Subcutaneous adipose tissue (tissue), 4 donors: ENCODE data around the gene PER2. TPM values are rescaled to one million over a fixed set of nuclear protein-coding genes. Genes with fewer than 3 reads are reported as not detected.

Experiments
- total RNA-seq, 4 donors: library from RNA; depleted of rRNA; stranded (reverse); fragments of >200 nt; gene quantifications; one replicate each; pipeline ENCODE4 v1.1.0, GENCODE V29; 2016
- TF ChIP-seq, protein P1 (sequence below): fragments of 450-650 bp; IDR thresholded peaks from one replicate; pipeline ENCODE4 v1.5.1; 2016; ENCODE audit warnings: low read depth, mild to moderate bottlenecking, control low read depth, antibody characterized with exemption, moderate library complexity

Gene PER2
- total RNA-seq, 4 donors from 2014 or later = 2.9 to 17.9 (median 6.4) TPM

GRCh38 chr2:238227587-238228032 is 60.8 kb downstream of the PER2 start:
- TF ChIP-seq, protein P1, sequence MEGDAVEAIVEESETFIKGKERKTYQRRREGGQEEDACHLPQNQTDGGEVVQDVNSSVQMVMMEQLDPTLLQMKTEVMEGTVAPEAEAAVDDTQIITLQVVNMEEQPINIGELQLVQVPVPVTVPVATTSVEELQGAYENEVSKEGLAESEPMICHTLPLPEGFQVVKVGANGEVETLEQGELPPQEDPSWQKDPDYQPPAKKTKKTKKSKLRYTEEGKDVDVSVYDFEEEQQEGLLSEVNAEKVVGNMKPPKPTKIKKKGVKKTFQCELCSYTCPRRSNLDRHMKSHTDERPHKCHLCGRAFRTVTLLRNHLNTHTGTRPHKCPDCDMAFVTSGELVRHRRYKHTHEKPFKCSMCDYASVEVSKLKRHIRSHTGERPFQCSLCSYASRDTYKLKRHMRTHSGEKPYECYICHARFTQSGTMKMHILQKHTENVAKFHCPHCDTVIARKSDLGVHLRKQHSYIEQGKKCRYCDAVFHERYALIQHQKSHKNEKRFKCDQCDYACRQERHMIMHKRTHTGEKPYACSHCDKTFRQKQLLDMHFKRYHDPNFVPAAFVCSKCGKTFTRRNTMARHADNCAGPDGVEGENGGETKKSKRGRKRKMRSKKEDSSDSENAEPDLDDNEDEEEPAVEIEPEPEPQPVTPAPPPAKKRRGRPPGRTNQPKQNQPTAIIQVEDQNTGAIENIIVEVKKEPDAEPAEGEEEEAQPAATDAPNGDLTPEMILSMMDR = no peak

DNA sequence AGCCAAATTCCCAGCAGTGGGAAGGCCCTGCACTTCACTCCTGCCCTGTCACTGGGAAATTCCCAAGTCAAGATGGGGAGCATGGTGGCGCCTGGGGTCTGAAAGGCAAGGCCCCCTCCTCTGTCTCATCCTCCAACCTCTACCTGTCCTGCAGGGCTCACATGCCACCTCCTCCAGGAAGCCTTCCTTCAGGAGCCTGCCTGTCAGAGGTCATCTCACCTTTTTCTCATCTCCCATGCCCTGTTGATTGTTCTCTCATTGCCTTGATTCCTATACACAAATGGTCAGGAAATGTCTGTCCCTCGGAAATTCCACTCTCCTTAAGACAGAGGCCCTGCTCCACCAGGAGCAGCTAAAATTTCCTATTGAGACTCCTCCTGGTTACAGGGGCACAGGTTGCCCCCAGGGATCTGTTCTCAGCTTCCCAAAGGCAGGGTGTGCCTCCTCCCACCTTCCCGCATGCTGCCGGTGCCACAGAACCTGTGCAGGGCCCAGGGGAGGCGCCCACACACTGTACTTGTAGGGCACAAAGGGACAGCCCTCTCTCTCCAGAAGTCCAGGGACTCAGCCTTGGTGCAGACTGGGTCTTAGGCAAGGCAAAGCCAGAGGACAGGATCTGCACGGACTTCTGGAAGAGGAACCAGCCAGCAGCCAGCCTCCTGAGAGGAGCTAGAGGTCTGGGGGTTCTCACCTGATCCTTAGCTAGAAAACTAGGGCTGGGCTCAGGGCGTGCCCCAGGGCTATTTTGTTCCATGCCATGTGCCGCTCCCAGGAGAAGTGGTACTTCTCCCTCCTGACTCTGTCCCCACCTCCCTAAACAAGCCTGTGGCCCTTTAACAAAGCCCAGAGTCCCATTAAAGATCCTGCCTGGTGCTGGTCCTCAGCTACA is 61.5 kb downstream of the PER2 start:
- TF ChIP-seq, protein P1 = no peak

GRCh38 chr2:238225911-238226697 is 62.3 kb downstream of the PER2 start:
- TF ChIP-seq, protein P1 = no peak

GRCh38 chr2:238225121-238225520 is 63.3 kb downstream of the PER2 start:
- TF ChIP-seq, protein P1 = no peak

- TF ChIP-seq, protein P1 = no peak
Measured at GRCh38 chr2:238224356-238225035, 63.9 kb downstream of the PER2 start.

- TF ChIP-seq, protein P1 = no peak
Measured at GRCh38 chr2:238220892-238221521, 67.4 kb downstream of the PER2 start.
